Smooth muscle cell (in vitro differentiated cells): ENCODE data around the gene SYTL1. TPM values are rescaled to one million over a fixed set of nuclear protein-coding genes. Genes with fewer than 3 reads are reported as not detected.

Experiments used
- DNase-seq: peaks from one replicate; lab custom pipeline; 2025; ENCODE audit not compliant: unreplicated experiment; lab: John Stamatoyannopoulos, UW
- H2AFZ ChIP-seq: fragments of 200-600 bp; sonication (generic); 2 replicates; pipeline ENCODE4 v1.6.0; 2016; ENCODE audit warnings: antibody characterized with exemption, low read depth, mild to moderate bottlenecking
- H3F3A ChIP-seq: fragments of 200-600 bp; sonication (generic); 2 replicates; pipeline ENCODE4 v1.6.0; 2017; ENCODE audit warnings: antibody characterized with exemption, low read depth
- H3K27ac ChIP-seq: fragments of 200-600 bp; sonication (generic); 2 replicates; pipeline ENCODE4 v1.5.1; 2016; ENCODE audit warnings: low read depth, mild to moderate bottlenecking
- H3K27me3 ChIP-seq: fragments of 200-600 bp; sonication (generic); 2 replicates; pipeline ENCODE4 v1.6.1; 2016; ENCODE audit warnings: low read depth, mild to moderate bottlenecking
- H3K36me3 ChIP-seq: fragments of 200-600 bp; sonication (generic); 2 replicates; pipeline ENCODE4 v1.5.1; 2016; ENCODE audit warnings: low read depth
- H3K4me1 ChIP-seq: fragments of 200-600 bp; sonication (generic); 2 replicates; pipeline ENCODE4 v1.5.1; 2016; ENCODE audit warnings: low read depth
- H3K4me2 ChIP-seq: fragments of 200-600 bp; sonication (generic); 2 replicates; pipeline ENCODE4 v1.6.0; 2016; ENCODE audit warnings: mild to moderate bottlenecking
- H3K4me3 ChIP-seq: fragments of 200-600 bp; sonication (generic); 2 replicates; pipeline ENCODE4 v1.5.1; 2016; ENCODE audit warnings: mild to moderate bottlenecking
- H3K79me2 ChIP-seq: fragments of 200-600 bp; sonication (generic); 2 replicates; pipeline ENCODE4 v1.6.0; 2016; ENCODE audit warnings: low read depth, mild to moderate bottlenecking
- H3K9ac ChIP-seq: fragments of 200-600 bp; sonication (generic); 2 replicates; pipeline ENCODE4 v1.6.0; 2016; ENCODE audit warnings: low read depth
- H3K9me3 ChIP-seq: fragments of 200-600 bp; sonication (generic); replicated peaks from 2 replicates; pipeline ENCODE4 v1.5.1; 2016; ENCODE audit warnings: low read depth
- H4K20me1 ChIP-seq: fragments of 200-600 bp; sonication (generic); 2 replicates; pipeline ENCODE4 v1.6.0; 2016; ENCODE audit warnings: low read depth
- WGBS: methylation state at CpG from one replicate; pipeline ENCODE4 v1.1.7; 2016; ENCODE audit warnings: low lambda C conversion rate; 5-methylcytosine and 5-hydroxymethylcytosine counted together
- polyA plus RNA-seq: library from polyadenylated mRNA; unstranded; fragments of >200 nt; fragmentation: Nextera tagmentation; extraction: Ambion mirVana; gene quantifications from 2 replicates; pipeline ENCODE4 v1.2.1, GENCODE V29; 2016
- total RNA-seq: library from RNA; depleted of rRNA; stranded (reverse); fragments of >200 nt; gene quantifications from 2 replicates; pipeline ENCODE4 v1.2.3, GENCODE V29; 2014
- TF ChIP-seq, protein P1 (sequence below): fragments of 200-600 bp; sonication (generic); IDR thresholded peaks from 2 replicates; pipeline ENCODE4 v1.5.1; 2017; ENCODE audit warnings: borderline replicate concordance, mild to moderate bottlenecking, antibody characterized with exemption; ENCODE audit not compliant: insufficient read depth, poor library complexity, severe bottlenecking

Gene SYTL1
- total and polyA plus RNA-seq, 2 experiments from 2014 or later, result 14.2 to 16.5 TPM

DNA sequence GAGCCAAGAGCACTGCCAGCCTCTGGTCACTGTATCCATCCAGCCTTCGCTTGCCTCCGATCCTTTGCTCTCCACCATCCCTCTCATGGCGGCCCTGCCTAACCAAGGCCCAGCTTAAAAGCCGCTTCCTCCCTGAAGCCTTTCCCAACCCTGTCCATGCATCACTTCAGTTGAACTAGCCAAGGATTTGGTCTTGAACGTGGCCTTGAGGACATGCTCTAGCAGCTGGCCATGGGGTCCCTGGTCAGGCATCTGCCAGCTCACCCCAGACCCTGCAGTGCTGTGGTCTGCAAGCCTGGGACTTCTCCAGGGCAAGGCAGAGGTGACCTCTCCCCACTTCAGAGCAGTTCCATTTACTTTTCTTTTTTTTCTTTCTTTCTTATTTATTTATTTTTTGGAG lies 5.1 kb upstream of the SYTL1 start:
- TF ChIP-seq, protein P1, sequence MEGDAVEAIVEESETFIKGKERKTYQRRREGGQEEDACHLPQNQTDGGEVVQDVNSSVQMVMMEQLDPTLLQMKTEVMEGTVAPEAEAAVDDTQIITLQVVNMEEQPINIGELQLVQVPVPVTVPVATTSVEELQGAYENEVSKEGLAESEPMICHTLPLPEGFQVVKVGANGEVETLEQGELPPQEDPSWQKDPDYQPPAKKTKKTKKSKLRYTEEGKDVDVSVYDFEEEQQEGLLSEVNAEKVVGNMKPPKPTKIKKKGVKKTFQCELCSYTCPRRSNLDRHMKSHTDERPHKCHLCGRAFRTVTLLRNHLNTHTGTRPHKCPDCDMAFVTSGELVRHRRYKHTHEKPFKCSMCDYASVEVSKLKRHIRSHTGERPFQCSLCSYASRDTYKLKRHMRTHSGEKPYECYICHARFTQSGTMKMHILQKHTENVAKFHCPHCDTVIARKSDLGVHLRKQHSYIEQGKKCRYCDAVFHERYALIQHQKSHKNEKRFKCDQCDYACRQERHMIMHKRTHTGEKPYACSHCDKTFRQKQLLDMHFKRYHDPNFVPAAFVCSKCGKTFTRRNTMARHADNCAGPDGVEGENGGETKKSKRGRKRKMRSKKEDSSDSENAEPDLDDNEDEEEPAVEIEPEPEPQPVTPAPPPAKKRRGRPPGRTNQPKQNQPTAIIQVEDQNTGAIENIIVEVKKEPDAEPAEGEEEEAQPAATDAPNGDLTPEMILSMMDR, result no peak
- Histone ChIP-seq H3K9ac (no peak overlapping the region), H3K9me3 (no peaks in the 10 kb centered on the region), H3K4me1 (peaks cover 18% of the 10 kb centered on the region), H3K4me2 (no peak overlapping the region), H4K20me1 (no peaks in the 10 kb centered on the region), H3K4me3 (no peak overlapping the region), H3K36me3 (no peaks in the 10 kb centered on the region), H3F3A (no peaks in the 10 kb centered on the region), H3K27ac (no peak overlapping the region), H2AFZ (no peak overlapping the region), H3K79me2 (no peaks in the 10 kb centered on the region), H3K27me3 (no peaks in the 10 kb centered on the region)
- WGBS, result 99% methylated on average over 5 of the region's 5 CpGs
- no peak for DNase-seq

GRCh38 chr1:27338751-27339150 lies 3.1 kb upstream of the SYTL1 start:
- no peaks in the 10 kb centered on the region for H4K20me1 ChIP-seq
- H3K36me3 ChIP-seq, result no peaks in the 10 kb centered on the region
- H3K4me1 ChIP-seq, result peaks cover 33% of the 10 kb centered on the region
- H3K4me2 ChIP-seq, result no peak overlapping the region
- no peak overlapping the region for H3K27ac ChIP-seq
- H3K9me3 ChIP-seq, result no peaks in the 10 kb centered on the region
- H3K4me3 ChIP-seq, result no peak overlapping the region
- TF ChIP-seq, protein P1, result no peak
- WGBS, result 87% methylated on average over 6 of the region's 6 CpGs
- H2AFZ ChIP-seq, result no peak overlapping the region
- H3K79me2 ChIP-seq, result no peaks in the 10 kb centered on the region
- no peaks in the 10 kb centered on the region for H3K27me3 ChIP-seq
- DNase-seq, result no peak
- H3K9ac ChIP-seq, result no peak overlapping the region
- no peaks in the 10 kb centered on the region for H3F3A ChIP-seq

GRCh38 chr1:27339213-27339612 lies 2.6 kb upstream of the SYTL1 start:
- Histone ChIP-seq H3K9ac (no peak overlapping the region), H3K36me3 (no peaks in the 10 kb centered on the region), H3K9me3 (no peaks in the 10 kb centered on the region), H3K4me1 (peaks cover 33% of the 10 kb centered on the region), H3F3A (no peaks in the 10 kb centered on the region), H4K20me1 (no peaks in the 10 kb centered on the region), H3K27ac (no peak overlapping the region), H2AFZ (no peak overlapping the region), H3K4me3 (no peak overlapping the region), H3K4me2 (no peak overlapping the region), H3K79me2 (no peaks in the 10 kb centered on the region), H3K27me3 (no peaks in the 10 kb centered on the region)
- 76% methylated on average over 5 of the region's 5 CpGs for WGBS
- TF ChIP-seq, protein P1, result no peak
- no peak for DNase-seq

- peak overlapping the region; percentile 65 for H3K9ac ChIP-seq
Measured at GRCh38 chr1:27342391-27342777, 562 bp downstream of the SYTL1 start.

More at GRCh38 chr1:27342391-27342777, 562 bp downstream of the SYTL1 start:
- Histone ChIP-seq H3K9me3 (no peaks in the 10 kb centered on the region), H3K4me2 (peak overlapping the region; percentile 84), H3F3A (no peaks in the 10 kb centered on the region), H3K36me3 (no peaks in the 10 kb centered on the region), H3K4me1 (peaks cover 33% of the 10 kb centered on the region), H3K79me2 (no peaks in the 10 kb centered on the region), H3K27me3 (no peaks in the 10 kb centered on the region), H3K27ac (peak overlapping the region; percentile 77), H3K4me3 (peak overlapping the region; percentile 40), H2AFZ (no peak overlapping the region), H4K20me1 (no peaks in the 10 kb centered on the region)
- TF ChIP-seq, protein P1, result no peak
- 79% methylated on average over 6 of the region's 8 CpGs for WGBS
- DNase-seq, result no peak
